ENCODE data around the gene COPG2.
"Not testable (repeated sequence)": the region's sequence is repeated elsewhere in the genome, so short reads cannot be mapped to it uniquely, and the experiment has no call there.

The COPG2 gene, protein sequence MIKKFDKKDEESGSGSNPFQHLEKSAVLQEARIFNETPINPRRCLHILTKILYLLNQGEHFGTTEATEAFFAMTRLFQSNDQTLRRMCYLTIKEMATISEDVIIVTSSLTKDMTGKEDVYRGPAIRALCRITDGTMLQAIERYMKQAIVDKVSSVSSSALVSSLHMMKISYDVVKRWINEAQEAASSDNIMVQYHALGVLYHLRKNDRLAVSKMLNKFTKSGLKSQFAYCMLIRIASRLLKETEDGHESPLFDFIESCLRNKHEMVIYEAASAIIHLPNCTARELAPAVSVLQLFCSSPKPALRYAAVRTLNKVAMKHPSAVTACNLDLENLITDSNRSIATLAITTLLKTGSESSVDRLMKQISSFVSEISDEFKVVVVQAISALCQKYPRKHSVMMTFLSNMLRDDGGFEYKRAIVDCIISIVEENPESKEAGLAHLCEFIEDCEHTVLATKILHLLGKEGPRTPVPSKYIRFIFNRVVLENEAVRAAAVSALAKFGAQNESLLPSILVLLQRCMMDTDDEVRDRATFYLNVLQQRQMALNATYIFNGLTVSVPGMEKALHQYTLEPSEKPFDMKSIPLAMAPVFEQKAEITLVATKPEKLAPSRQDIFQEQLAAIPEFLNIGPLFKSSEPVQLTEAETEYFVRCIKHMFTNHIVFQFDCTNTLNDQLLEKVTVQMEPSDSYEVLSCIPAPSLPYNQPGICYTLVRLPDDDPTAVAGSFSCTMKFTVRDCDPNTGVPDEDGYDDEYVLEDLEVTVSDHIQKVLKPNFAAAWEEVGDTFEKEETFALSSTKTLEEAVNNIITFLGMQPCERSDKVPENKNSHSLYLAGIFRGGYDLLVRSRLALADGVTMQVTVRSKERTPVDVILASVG

GRCh38 chr7:130668258-130669084, at the start of gene COPG2:
Gene COPG2 (minus strand): TSS chr7:130668748. CDS start chr7:130668668, 80 bp downstream.
- peak; percentile 90 for DNase-seq

GRCh38 chr7:130712416-130712815, 43.9 kb upstream of the COPG2 start:
- DNase-seq, result no peak

- DNase-seq, result no peak
Observed at GRCh38 chr7:130708766-130709165, 40.2 kb upstream of the COPG2 start.

DNA sequence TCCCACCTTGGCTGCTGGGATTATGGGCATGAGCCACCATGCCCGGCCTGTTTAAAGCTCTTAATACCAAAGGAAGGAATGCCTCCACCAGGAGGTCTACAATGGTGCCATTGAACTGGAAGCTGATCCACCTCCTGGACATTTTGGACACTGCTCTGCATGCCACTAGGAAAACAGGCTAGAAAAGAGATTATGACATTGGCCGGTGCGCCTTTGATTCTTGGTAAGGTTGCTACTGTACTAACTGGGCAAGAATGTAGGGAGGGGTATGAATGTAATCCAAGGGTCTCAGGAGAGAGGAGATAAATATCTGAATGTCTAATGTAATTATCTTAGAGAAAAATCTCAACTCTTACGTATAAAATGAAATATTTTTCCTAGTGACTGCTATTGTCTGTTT, 39.5 kb upstream of the COPG2 start:
- no peak for DNase-seq

DNA sequence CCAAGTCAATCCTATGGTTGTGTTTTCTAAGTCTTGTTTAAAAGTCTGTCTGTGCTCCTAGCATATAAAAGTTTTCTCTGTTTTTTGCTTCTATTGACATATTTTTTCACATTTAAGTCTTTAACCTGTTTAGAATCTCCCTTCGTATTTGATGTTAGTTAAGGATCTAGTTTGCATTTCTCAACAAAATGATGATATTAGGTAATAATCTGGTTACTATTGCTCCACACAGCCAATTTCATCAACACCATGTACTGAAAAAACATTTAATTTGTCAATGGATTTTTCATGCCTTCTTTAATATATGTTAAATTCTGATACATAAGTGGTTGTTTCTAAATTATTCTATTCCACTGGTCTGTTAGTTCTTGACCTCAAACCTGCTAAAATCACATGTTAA, 35.3 kb upstream of the COPG2 start:
- DNase-seq, result no peak

DNA sequence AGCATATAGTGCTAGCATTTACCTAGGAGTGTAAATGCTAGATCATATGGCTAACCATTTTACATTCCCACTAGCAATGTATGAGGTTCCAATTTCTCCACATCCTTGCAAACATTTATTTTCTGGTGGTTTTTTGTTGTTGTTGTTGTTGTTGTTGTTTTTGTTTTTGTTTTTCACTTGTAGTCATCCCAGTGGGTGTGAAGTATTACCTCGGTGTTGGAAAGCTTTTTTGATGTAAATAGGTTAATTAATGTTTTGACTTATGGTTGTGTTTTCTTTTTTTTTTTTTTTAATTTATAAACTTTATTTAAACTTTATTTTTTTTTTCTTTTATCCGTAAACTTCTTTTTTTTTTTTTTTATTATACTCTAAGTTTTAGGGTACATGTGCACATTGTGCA, 33.1 kb upstream of the COPG2 start:
- no peak for DNase-seq

DNA sequence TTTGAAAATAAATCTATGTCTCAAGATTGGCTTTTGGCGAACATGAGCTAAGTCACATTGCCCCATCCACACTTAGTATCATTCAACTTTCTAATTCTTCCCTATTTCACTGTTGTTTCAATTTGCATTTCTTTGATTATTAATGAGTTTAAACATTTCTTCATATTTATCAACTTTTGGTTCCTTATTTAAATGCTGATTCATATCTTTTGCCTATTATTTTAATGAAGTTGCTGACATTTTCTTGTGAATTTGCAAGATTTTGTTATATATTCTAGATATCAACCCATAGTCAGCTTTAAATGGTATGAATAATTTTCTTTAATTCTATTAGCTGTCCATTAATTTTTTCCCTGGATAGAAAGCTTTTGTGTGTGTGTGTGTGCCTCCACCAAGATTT, 32.2 kb upstream of the COPG2 start:
- no peak for DNase-seq

GRCh38 chr7:130699686-130700085, 31.1 kb upstream of the COPG2 start:
- DNase-seq, result no peak

DNA sequence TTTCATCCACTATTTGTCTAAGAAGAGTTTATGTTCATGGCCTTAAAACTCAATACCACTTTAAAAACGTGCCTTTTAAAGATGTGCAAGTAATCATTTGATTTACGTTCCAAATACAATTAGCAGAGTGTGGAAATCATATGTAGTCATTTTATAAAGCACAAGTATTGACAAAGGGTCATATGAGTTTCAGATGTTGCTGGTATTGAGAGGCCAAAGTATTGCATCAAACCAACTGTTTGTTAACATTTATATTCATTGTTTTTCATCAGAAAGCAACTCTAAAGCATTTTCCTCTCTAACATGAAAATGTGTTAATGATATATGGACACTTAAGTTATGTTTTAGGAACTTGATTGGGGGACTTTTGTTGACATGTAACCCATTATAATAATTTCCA, 29.3 kb upstream of the COPG2 start:
- no peak for DNase-seq

GRCh38 chr7:130695840-130696239, 27.3 kb upstream of the COPG2 start:
- no peak for DNase-seq

- DNase-seq, result not testable (repeated sequence)
Observed at GRCh38 chr7:130692396-130692795, 23.8 kb upstream of the COPG2 start.

DNA sequence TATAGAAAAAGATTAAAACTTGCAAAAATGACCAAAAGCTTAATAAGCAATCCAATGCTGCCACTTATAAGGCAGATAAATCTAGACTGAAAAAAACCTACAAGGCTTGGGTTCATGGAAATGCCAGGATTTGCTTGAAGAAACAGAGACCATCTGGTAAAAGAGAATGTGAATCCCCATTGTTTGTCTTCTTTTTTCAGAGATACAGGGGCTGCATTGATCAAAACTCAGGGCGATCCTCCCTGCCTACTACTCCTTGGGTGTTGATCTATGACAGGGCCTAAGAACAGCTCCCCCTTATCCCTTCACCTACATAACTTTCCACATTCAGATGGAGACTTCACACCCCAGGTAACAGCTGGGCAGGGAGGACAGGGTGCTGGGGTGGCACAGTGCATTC, 21.1 kb upstream of the COPG2 start:
- no peak for DNase-seq

GRCh38 chr7:130683026-130683425, 14.5 kb upstream of the COPG2 start:
- DNase-seq, result no peak

GRCh38 chr7:130674456-130674855, 5.9 kb upstream of the COPG2 start:
- DNase-seq, result no peak

- DNase-seq, result no peak
Observed at GRCh38 chr7:130673066-130673465, 4.5 kb upstream of the COPG2 start.

- DNase-seq, result no peak
Observed at GRCh38 chr7:130672146-130672545, 3.6 kb upstream of the COPG2 start.

DNA sequence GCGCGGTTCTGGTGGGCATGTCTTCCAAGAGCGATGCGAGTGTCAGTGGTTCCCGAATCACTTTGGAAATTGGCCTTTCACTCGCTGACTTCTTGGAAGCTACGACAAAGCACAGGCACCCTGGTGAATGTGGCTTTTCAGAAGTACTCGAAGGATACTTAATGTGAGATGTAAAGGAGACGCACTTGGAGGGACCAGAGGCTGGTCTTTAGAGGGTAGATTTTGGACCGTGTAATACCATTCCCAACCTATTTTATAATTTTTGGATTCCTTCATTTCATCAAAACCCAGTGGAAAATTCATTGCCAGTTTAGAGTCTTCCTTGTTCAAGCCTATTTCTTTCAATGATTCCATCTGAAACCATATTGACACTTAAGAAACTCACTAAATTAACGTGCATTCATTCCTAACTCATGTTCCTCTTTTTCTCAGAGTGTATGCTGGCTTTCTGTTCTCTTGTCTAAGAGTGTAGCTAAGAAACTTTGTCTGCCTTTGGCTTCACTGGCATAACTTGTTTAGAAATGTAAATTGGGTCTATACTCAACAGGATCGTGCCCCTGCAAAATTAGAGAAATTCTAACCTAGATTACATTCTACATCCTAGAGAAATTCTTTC, 645 bp upstream of the COPG2 start:
- no peak for DNase-seq

GRCh38 chr7:130667593-130668257, 823 bp downstream of the COPG2 start:
- DNase-seq, result no peak

GRCh38 chr7:130662426-130662825, 6.1 kb downstream of the COPG2 start:
- no peak for DNase-seq

- DNase-seq, result no peak
Observed at GRCh38 chr7:130655286-130655685, 13.3 kb downstream of the COPG2 start.

DNA sequence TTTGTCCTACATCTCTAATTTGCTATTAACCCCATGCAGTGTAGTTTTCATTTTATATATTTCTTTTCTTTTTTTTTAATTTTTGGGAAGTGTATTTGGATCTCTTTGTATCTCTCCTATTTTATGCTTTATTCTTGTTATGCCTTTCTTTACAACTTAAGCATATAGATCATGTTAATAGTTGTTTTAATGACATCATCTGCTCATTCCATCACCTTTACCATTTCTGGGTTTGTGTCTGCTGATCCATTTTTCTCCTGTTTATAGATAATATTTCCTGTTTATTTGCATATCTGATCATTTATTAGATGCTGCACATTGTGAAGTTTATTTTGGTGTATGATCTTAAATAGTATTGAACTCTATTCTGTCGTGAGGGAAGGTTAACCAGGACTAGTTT, 13.7 kb downstream of the COPG2 start:
- DNase-seq, result no peak

DNA sequence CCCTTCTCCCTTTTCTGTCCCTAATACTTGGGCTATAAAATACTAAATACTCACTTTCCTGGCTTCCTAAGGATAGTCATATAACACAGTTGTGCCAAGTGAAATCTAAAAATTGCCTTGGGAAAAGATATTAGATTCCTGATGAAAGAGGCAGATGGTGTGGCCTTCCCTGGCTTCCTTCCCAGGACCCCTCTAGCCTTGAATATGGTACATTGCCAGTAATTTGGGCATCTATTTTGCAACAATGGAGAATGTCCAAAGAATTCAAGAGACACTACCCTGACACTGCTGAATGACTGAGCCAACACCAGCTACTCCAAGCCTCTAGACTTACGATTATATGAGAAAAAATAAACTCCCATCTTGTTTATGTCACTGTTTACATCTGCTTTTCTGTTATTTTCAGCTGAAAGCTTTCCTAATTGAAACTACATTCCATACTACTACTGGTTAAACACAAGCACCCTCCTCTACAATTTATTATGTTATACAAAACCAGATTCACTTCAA, 17.9 kb downstream of the COPG2 start:
- no peak for DNase-seq

Data from activated CD4-positive, CD25-positive, alpha-beta regulatory T cell treated with anti-CD3 and anti-CD28 coated beads, Interleukin-2, amount 50 U/mL, for 72 hours (primary cell).